Measurements from ENCODE around the gene TMUB1.

DNA sequence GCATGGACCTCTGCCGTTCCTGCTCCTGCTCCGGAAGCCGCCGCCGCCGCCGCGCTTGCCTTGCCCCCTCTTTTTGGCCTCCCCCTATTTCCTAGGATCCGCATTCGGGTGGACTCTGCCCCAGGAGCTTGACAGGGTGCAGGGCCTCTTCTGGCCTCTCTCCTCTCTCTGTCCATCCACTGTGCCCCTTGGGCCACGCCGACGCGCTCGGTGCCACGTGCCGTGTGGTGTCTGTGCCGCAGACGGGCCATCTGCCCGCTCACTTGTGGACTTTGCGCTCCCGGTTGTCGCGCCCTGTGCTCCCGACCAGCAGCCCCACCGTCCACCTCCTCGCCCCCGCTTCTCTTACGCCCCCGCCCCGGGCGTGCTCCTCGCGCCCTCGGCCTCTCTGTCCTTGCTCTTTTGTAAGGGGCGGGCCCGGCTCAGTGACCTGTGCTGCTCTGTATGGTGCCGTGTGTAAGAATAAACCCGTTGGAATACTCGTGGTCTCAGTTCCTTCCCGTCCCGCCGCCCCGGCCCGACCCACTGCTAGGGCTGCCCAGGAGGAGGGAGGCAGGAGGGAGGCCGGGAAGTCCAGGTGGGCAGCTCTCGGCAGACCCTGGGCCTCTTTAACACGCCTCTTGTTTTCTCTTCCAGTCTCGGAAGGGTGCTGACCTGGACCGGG lies 40.0 kb upstream of the TMUB1 start:
- TF ChIP-seq, protein P1, sequence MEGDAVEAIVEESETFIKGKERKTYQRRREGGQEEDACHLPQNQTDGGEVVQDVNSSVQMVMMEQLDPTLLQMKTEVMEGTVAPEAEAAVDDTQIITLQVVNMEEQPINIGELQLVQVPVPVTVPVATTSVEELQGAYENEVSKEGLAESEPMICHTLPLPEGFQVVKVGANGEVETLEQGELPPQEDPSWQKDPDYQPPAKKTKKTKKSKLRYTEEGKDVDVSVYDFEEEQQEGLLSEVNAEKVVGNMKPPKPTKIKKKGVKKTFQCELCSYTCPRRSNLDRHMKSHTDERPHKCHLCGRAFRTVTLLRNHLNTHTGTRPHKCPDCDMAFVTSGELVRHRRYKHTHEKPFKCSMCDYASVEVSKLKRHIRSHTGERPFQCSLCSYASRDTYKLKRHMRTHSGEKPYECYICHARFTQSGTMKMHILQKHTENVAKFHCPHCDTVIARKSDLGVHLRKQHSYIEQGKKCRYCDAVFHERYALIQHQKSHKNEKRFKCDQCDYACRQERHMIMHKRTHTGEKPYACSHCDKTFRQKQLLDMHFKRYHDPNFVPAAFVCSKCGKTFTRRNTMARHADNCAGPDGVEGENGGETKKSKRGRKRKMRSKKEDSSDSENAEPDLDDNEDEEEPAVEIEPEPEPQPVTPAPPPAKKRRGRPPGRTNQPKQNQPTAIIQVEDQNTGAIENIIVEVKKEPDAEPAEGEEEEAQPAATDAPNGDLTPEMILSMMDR (IDR thresholded peaks at IDR 0.05), result no peak
- no peak for TF ChIP-seq EZH2 (IDR thresholded peaks at IDR 0.05; ENCODE audit: borderline replicate concordance, insufficient read depth, low read depth, low read length, poor library complexity, severe bottlenecking)

Measured in B cell (primary cell).